HUES6 (cell line): Measurements from ENCODE around the gene CD248.
"Not testable (repeated sequence)": the region's sequence is repeated elsewhere in the genome, so short reads cannot be mapped to it uniquely, and the experiment has no call there.

Experiments
- H3K27ac ChIP-seq: 2 replicates; pipeline ENCODE4 v1.7.0; 2013; ENCODE audit warnings: low read depth, mild to moderate bottlenecking, low read length, inconsistent platforms
- H3K27me3 ChIP-seq: 2 replicates; pipeline ENCODE4 v1.6.1; 2013; ENCODE audit warnings: low read length; ENCODE audit not compliant: control insufficient read depth, insufficient read depth
- H3K36me3 ChIP-seq: 2 replicates; pipeline ENCODE4 v1.6.1; 2013; ENCODE audit warnings: low read length; ENCODE audit not compliant: control insufficient read depth, insufficient read depth
- H3K4me1 ChIP-seq: 2 replicates; pipeline ENCODE4 v1.6.1; 2013; ENCODE audit warnings: low read length; ENCODE audit not compliant: control insufficient read depth, insufficient read depth
- H3K4me3 ChIP-seq: 2 replicates; pipeline ENCODE4 v1.5.1; 2013; ENCODE audit warnings: low read depth, low read length
- H3K9ac ChIP-seq: one replicate; pipeline ENCODE4 v1.6.1; 2013; ENCODE audit warnings: mild to moderate bottlenecking, low read length
- H3K9me3 ChIP-seq: 2 replicates; pipeline ENCODE4 v1.6.1; 2013; ENCODE audit warnings: low read depth, low read length; ENCODE audit not compliant: control insufficient read depth, insufficient read depth

Gene CD248

DNA sequence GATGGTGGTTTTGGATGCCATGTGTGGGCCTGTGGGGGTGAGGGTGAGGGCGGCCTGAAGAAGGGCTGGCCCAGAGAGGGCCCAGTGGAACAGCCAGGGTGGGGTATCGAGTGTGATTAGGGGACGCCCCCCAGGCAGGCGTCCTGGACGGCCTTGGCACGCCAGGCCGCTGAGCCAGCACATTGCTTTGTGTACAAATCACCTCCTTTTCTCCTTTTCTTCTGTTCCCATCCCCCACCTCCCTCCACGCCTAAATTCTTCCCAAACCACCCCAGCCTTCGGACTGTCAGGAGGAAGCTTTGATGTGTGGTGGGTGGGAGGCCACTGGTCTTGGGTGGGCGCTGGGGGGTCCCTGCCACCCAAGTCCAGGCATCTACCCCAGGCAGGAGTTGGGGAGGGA is 7.8 kb upstream of the CD248 start:
- no peaks in the 10 kb centered on the region for H3K36me3 ChIP-seq
- H3K9ac ChIP-seq, result no peak overlapping the region
- no peak overlapping the region for H3K4me3 ChIP-seq
- no peaks in the 10 kb centered on the region for H3K27me3 ChIP-seq
- no peaks in the 10 kb centered on the region for H3K9me3 ChIP-seq
- peaks cover 43% of the 10 kb centered on the region for H3K4me1 ChIP-seq
- H3K27ac ChIP-seq, result 0 out of 2 replicates have a peak overlapping the region, but pooled peaks have one; percentile 8

DNA sequence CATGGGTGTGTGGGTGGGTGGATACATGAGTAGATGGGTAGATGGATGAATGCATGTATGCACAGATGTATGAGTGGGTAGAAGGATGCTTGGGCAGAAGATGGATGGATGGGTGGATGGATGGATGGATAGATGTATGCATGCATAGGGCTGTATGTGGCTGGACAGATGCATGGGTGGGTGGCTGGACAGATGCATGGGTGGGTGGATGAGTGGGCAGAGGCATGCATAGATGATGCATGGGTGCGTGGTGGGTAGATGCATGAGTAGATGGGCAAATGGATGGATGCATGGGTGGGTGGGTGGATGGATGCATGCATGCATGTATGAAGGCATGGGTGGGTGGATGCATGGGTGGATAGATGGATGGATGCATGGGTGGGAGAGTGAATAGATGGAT is 6.8 kb upstream of the CD248 start:
- peaks cover 41% of the 10 kb centered on the region for H3K4me1 ChIP-seq
- H3K27me3 ChIP-seq, result no peaks in the 10 kb centered on the region
- no peak overlapping the region for H3K27ac ChIP-seq
- H3K9ac ChIP-seq, result no peak overlapping the region
- H3K4me3 ChIP-seq, result no peak overlapping the region
- H3K9me3 ChIP-seq, result peaks cover 4% of the 10 kb centered on the region; the same call in 1 of the 2 replicates
- no peaks in the 10 kb centered on the region for H3K36me3 ChIP-seq

DNA sequence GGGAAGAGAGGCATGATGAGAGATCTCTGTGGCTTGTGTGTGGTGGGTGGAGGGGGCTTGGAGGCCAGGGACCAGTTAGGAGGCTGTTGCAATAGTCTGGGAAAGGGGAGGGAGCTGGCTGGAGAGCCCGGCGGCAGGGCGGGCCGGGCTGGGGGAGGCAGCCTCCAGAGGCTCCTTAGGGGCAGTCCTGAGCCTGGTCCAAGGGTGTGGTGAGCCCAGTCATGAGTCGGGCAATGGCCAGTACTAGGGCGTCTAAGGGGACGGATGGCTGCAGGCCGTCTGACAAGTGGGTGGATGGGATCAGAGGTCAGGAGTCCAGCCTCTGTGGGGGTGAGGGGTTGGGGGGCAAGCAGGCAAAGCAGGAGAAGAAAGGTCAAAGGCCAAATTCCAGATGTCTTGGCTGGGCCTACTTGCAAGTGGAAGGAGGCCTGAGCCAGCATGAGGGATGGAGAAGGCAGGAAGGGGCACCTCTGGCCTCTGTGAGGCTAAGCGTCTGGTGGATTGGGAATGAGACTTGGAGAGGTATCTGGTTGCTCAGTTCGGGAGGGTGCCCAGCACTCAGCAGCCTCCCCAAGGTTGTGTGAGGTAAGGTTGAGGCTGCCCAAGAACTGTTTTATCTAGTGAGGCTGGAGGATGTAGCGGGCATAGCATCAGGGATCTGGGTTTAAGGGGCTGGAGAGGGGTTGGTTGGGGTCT is 6.0 kb upstream of the CD248 start:
- Histone ChIP-seq H3K9me3 (peaks cover 4% of the 10 kb centered on the region; the same call in 1 of the 2 replicates), H3K36me3 (no peaks in the 10 kb centered on the region), H3K9ac (no peak overlapping the region), H3K27ac (no peak overlapping the region), H3K27me3 (no peaks in the 10 kb centered on the region), H3K4me1 (peaks cover 41% of the 10 kb centered on the region), H3K4me3 (no peak overlapping the region)

DNA sequence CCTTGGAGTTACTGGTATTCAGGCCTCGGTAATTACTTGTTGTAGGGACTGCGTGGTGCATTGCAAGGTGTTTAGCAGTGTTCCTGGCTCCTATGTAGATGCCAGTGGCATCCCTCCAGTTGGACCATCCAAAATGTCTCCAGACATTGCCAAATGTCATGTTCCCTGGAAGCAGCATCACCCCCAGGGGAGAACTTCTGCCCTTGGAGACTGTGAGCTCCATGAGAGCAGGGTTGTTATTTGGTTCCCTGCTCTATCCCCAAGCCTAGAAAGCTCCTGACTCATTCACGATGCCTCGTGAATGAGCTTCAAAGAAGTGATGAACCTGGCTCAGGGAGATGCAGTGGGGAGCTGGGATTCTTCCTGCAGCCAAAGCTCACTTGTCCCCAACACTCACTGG is 4.8 kb upstream of the CD248 start:
- no peak overlapping the region for H3K27ac ChIP-seq
- H3K27me3 ChIP-seq, result no peaks in the 10 kb centered on the region
- no peaks in the 10 kb centered on the region for H3K36me3 ChIP-seq
- H3K4me3 ChIP-seq, result no peak overlapping the region
- no peak overlapping the region for H3K9ac ChIP-seq
- H3K9me3 ChIP-seq, result peaks cover 4% of the 10 kb centered on the region; the same call in 1 of the 2 replicates
- H3K4me1 ChIP-seq, result peaks cover 40% of the 10 kb centered on the region

- H3K27ac ChIP-seq, H3K4me3 ChIP-seq, H3K27me3 ChIP-seq, H3K9ac ChIP-seq, H3K36me3 ChIP-seq, H3K9me3 ChIP-seq: not testable (repeated sequence)
- H3K4me1 ChIP-seq, result peaks cover 39% of the 10 kb centered on the region
These were observed 3.9 kb upstream of the CD248 start for GRCh38 chr11:66320748-66321147.

DNA sequence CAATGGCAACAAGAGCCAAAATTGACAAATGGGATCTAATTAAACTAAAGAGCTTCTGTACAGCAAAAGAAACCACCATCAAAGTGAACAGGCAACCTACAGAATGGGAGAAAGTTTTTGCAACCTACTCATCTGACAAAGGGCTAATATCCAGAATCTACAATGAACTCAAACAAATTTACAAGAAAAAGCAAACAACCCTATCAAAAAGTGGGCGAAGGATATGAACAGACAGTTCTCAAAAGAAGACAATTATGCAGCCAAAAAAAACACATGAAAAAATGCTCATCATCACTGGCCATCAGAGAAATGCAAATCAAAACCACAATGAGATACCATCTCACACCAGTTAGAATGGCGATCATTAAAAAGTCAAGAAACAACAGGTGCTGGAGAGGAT is 3.4 kb upstream of the CD248 start:
- not testable (repeated sequence) for H3K27ac ChIP-seq, H3K9ac ChIP-seq, H3K36me3 ChIP-seq, H3K9me3 ChIP-seq, H3K4me3 ChIP-seq, H3K27me3 ChIP-seq
- peaks cover 35% of the 10 kb centered on the region for H3K4me1 ChIP-seq

GRCh38 chr11:66318600-66318970 is 1.7 kb upstream of the CD248 start:
- Histone ChIP-seq H3K27ac (no peak overlapping the region), H3K4me1 (peaks cover 29% of the 10 kb centered on the region), H3K4me3 (no peak overlapping the region), H3K9me3 (peaks cover 4% of the 10 kb centered on the region; the same call in 1 of the 2 replicates), H3K27me3 (no peaks in the 10 kb centered on the region; the same call in 1 of the 2 replicates), H3K9ac (no peak overlapping the region), H3K36me3 (no peaks in the 10 kb centered on the region)

DNA sequence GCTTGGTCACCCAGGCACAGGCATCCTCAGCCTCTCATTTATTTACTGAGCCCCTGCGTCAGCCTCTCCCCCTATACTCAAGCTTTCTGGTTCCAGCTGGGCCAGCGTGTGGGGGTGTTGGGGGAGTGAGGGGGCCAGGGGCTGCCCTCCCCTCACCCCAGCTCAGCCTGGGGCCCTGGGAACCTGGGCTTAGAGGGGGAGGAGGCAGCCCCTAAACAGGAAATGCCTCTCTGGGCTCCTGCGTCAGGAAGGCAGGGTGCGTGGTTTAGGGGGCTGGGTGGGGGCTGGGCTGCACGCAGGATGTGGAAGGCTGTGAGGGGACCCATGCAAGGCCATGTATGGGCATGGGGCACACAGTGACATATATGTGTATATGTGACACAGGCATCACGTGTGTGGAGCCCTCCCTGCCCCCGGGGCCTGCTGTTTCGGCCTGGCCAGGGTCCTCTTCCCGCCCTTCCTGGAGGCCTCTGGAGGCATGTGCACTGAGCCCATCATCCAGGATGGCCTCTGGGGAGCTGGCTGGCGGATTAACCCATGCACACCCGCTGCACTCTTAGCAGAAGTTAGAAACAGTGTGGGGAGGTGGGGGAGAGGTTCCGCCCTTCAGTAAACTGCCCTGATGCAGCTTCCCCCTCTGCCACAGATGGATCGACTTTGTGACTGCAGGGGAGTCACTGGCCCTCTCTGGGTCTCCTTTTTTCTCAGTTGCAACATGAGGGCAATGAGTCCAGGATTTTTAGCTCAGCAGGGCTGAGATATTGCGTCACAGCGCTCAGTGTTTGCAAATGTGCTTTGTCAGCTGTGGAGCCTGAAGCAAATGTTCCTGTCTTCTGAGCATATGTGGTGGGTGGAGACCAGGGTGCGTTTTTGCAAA is 1.1 kb upstream of the CD248 start:
- Histone ChIP-seq H3K27ac (peak overlapping the region; percentile 43; the same call in 1 of the 2 replicates), H3K27me3 (no peaks in the 10 kb centered on the region; the same call in 1 of the 2 replicates), H3K4me1 (peaks cover 29% of the 10 kb centered on the region), H3K4me3 (0 out of 2 replicates have a peak overlapping the region, but pooled peaks have one; percentile 1), H3K9ac (peak overlapping the region; percentile 20), H3K36me3 (no peaks in the 10 kb centered on the region), H3K9me3 (peaks cover 4% of the 10 kb centered on the region; the same call in 1 of the 2 replicates)

DNA sequence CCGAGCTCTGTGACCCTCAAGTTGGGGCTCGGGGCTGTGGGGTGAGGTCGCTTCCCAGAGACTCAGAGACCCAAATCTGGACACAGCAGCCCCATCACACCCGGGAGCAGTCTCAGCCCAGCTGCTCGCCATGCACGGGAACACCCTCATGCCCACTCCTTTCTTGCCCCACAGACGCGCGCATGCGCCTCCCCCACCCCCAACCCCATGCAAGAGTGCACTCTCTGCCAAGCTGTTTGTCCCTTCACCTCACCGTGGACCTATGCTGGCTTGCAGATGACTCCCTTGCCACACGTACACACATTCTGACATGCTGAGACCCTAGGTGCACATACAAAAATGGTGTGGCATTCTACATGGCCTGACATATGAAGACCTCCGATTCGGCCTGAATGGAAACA is 478 bp upstream of the CD248 start:
- H3K4me3 ChIP-seq, result 0 out of 2 replicates have a peak overlapping the region, but pooled peaks have one; percentile 1
- H3K36me3 ChIP-seq, result no peaks in the 10 kb centered on the region
- peaks cover 29% of the 10 kb centered on the region for H3K4me1 ChIP-seq
- H3K9ac ChIP-seq, result peak overlapping the region; percentile 20
- H3K27me3 ChIP-seq, result no peaks in the 10 kb centered on the region; the same call in 1 of the 2 replicates
- H3K27ac ChIP-seq, result peak overlapping the region; percentile 43; the same call in 1 of the 2 replicates
- H3K9me3 ChIP-seq, result peaks cover 4% of the 10 kb centered on the region; the same call in 1 of the 2 replicates

DNA sequence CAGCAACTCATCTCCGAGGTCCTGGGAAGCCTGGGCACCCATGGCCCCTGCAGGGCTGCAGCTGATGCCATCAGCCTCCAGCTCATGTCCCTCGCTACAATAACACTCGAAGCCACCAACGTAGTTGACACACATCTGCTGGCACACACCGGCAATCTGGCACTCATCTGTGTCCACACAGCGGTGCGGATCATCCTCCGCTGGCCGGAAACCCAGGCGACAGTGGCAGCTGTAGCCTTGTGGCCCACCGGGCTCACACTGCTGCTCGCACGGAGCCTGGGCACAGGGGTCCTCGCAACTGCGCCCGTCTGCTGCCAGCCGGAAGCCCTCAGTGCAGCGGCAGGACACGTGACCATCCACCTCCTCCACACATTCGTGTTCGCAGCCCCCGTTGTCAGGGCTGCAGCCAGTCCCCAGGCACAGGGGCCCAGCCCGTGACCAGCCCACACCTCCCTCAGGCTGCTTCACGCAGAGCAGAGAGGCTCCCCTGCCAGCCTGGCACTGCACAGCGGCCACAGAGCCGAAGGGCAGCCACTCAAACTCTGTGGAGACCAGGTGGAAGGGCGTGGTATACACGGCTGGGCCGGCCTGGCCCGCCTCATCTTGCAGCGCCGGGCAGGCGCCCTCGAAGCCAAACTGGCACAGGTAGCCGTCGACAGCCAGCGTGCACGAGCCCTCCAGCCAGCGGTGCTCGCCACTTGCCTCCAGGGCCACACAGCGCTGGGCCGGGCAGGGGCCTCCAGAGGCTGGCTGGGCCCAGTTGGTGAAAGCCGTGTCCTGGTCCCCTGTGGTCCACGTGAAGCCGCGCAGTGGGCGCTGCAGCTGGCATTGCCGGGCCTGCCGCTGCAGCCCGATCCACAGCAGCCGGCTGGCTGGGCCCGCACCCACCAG is 678 bp downstream of the CD248 start:
- Histone ChIP-seq H3K27me3 (no peaks in the 10 kb centered on the region; the same call in 1 of the 2 replicates), H3K27ac (no peak overlapping the region), H3K9me3 (peaks cover 4% of the 10 kb centered on the region; the same call in 1 of the 2 replicates), H3K36me3 (no peaks in the 10 kb centered on the region), H3K4me3 (no peak overlapping the region), H3K4me1 (peaks cover 33% of the 10 kb centered on the region), H3K9ac (no peak overlapping the region)
